HG03571 (cell line): Measurements from ENCODE around the gene TAB2.

Experiments
- ATAC-seq: cut with Tn5 transposase; IDR thresholded peaks from one replicate; pipeline ENCODE4 v1.9.1; 2021; ENCODE audit not compliant: unreplicated experiment

Gene TAB2

GRCh38 chr6:149317644-149318571 lies at the start of gene TAB2:
Gene TAB2, plus strand, starts transcription at chr6:149317712. Its CDS starts 52,286 bp downstream, at chr6:149369998.
- ATAC-seq, result peak; percentile 20

DNA sequence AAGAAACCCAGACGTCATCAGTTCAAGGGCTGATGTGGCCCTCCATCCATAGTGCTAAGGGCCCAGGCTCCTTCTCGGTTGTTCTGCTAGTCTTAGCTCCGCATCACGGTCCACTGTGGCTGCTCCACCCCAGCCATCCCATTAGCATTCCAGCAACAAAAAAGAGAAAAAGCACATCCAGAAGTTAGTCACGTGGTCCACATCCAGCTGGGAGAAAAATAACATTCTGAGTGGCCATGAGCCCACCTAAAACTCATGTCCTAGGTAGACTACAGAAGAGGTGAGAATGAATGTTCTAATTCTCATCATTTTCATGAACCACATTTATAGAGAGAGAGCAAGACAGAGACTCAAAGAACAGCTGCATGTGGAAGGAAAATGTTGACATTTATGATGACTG lies 49.4 kb upstream of the TAB2 start:
- no peak for ATAC-seq

DNA sequence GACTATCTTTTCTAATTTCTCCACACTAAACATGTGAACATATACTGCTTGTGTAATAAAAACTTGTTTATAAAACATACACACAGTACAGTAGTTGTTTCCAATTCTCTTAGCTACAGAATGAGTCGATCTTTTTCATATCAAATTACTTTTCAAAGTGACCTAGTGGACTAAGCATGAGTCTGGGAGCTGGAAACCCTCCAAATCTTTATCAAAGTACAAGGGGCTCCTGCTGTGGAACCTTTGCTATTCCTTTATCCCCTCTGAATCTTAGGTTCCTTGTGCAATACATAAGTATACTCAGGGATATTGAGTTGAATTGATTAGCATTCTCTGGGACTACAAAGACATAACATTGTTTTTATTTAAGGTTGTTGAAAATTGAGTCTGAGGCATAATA lies 48.7 kb upstream of the TAB2 start:
- no peak for ATAC-seq

- ATAC-seq, result no peak
Measured at GRCh38 chr6:149270616-149271015, 46.9 kb upstream of the TAB2 start.

DNA sequence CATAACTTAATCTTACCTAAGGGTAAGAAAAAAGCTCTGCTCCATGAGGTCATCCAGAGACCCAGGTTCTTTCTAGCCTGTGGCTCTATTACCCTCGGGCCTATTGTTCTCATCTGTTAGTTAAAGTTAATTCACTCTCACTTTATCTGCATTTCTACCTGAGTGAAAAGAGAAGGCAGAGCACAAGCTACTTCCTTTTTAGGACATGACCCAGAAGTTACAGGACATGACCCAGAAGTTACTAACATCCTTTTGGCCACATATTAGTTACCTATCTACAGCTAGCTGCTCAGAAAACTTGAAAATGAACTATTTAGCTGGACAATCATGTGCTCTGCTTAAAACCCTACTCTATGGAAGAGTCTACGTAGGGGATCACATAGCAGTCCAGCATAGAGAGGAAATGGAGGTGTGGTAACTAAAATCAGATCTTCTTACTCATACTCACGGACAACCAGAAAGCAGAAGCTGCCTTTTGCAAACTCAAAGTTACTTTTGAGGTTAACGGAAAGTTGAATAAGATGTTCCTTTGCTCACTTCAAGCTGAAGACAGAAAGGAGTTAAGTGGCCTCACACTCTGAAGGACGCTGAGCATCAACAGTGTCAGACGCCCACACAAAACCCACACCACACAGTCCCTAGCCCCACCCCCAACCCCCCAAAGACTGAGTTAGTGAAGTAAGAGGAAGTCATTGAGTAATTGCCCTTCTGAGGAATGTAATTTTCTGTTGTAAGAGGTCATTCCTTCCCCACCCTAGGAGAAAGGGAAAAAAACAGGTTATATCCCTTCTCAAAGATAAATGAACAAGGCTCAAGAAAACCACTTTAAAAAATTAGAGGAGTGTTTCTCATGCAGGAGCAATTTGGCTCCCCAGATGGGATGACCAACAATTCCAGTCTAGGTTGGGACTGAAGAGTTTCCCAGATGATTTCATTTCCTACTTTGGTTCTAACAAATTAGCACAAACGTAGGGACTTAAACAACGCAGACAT lies 45.9 kb upstream of the TAB2 start:
- ATAC-seq, result peak; percentile 58

- no peak for ATAC-seq
Measured at GRCh38 chr6:149273318-149273717, 44.2 kb upstream of the TAB2 start.

DNA sequence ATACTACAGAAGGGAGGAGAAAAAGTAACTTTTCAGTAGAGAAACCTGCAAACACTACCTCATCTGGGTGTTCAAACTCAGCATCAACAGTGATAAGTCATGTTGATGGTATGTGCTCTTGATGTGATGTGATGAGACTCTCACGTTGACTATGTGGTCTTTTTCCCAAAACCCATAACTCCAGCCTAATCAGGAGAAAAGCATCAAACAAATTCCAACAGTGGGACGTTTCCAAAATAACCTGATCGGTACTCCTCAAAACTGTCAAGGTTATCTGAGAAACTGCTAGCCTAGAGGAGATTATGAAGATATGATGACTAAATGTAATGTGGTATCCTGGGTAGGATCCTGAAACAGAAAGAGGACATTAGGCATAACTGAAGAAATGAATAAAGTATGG lies 41.9 kb upstream of the TAB2 start:
- ATAC-seq, result no peak

DNA sequence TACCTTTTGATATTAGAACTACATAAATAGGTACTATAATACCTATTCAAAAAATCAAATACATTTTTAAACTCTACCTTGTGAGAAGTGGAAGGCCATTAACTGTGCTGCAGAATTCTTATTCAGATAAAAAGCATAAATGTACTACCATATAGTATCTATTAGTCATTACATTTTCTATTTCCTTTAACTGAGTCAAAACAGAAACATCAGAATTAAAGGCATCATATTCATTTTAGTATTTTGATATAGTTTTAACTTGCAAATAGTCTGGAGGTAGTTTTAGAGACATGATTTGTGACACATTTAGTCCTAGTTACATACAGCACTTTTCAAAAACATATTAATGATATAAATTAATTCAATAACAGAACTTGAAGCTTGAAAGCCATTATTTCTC lies 39.9 kb upstream of the TAB2 start:
- no peak for ATAC-seq

DNA sequence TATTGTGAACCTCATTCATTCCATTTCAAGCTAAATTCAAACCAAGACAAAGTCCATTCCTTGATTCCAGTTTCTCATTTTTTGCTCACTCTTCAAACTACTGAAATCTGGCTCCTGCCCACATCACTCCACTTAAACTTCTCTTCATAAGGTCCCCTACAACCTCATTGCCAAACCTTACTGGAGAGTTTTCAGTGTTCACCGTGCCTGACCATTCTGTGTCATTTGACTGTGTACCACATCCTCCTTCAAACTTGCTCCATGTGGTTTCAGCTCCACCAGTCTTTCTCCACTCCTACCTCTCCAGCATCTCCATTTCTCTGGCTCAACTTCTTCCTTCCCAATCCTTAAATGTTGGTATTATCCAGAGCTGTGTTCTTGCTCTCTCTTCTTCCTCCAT lies 38.5 kb upstream of the TAB2 start:
- ATAC-seq, result no peak

GRCh38 chr6:149284904-149285303 lies 32.6 kb upstream of the TAB2 start:
- ATAC-seq, result no peak

DNA sequence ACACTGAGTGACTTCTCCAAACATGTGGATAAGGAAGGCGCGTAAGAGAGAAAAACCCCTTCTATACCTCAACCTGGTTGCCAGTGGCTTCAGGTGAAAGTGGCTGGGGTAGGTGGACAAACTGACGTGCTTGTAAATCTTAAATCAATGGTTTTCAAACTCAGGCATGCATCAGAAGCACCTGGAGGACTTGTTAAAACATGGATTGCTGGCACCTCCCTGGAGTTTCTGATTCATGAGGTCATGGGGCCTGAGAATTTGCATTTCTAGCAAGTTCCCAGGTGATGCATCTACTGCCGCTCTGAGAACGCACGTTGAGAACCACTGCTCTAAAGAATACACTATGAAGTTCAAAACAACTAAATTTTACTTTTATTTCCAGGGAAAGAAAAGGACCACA lies 31.9 kb upstream of the TAB2 start:
- no peak for ATAC-seq

DNA sequence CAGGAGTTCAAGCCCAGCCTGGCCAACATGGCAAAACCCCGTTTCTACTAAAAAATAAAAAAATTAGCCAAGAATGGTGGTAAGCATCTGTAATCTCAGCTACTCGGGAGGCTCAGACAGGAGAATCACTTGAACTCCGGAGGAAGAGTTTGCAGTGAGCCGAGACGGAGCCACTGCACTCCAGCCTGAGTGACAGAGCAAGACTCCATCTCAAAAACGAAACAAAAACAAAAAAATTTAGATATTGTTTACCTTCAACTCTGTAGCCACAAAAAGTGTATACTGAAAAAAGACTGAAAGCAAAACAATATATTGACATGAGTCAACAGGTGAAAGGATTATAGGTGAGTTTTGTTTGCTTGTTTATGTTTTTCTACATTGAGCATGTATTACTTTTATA lies 30.6 kb upstream of the TAB2 start:
- no peak for ATAC-seq

GRCh38 chr6:149289192-149289781 lies 28.2 kb upstream of the TAB2 start:
- no peak for ATAC-seq

DNA sequence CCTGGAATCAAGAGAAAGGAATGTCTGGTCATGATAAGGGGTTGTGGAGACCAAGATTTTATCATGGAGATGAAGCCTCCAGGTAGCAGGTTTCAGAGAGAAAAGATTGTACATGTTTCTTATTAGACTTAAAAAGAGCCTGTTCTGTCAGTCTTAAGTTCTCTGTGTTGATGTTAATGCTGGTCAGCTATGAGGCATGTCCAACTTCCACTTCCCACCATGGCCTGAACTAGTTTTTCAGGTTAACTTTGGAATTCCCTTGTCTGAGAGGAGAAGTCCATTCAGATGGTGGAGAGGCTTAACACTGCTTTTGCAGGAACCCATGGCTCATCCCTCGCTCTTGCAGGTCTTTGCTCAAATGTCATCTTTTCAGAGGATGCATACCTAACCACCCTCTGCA lies 27.5 kb upstream of the TAB2 start:
- ATAC-seq, result no peak

- ATAC-seq, result no peak
Measured at GRCh38 chr6:149293244-149293643, 24.3 kb upstream of the TAB2 start.

GRCh38 chr6:149300563-149300962 lies 16.9 kb upstream of the TAB2 start:
- ATAC-seq, result no peak

DNA sequence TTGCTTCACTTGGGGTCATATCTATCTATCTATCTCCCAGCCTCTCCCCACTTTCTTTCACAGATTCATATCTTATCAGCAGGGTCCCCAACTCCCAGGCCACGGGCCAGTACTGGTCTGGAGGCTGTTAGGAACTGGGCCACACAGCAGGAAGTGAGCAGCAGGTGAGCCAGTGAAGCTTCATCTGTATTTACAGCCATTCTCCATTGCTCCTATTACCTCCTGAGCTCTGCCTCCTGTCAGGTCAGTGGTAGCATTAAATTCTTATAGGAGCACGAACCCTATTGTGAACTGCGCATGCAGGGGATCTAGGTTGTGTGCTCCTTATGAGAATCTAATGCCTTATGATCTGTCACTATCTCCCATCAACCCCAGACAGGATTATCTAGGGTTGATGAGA lies 14.8 kb upstream of the TAB2 start:
- no peak for ATAC-seq

- no peak for ATAC-seq
Measured at GRCh38 chr6:149303468-149303867, 14.0 kb upstream of the TAB2 start.

- no peak for ATAC-seq
Measured at GRCh38 chr6:149305372-149305771, 12.1 kb upstream of the TAB2 start.

DNA sequence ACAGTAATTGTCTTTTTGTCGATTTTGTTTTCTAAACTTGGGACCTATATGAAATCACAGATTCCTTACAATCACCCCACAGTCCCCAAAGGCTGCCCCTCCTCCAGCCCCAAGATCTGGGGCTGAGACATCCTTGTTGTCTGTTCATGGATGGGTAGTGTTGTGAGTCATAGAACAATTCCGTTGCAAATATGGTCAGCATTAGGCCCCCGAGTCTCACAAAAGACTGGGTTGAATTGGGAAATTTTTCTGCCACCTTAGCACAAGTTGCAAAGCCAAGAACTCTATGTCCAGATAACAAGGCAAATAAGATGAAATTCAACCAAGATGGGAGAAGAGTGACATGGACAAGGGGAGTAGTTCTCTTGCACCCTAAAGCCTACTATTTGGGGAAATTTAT lies 10.5 kb upstream of the TAB2 start:
- no peak for ATAC-seq

GRCh38 chr6:149311293-149311692 lies 6.2 kb upstream of the TAB2 start:
- no peak for ATAC-seq
